PC-9 (cell line): ENCODE measurements around the gene FGD4. TPM values are rescaled to one million over a fixed set of nuclear protein-coding genes. Genes with fewer than 3 reads are reported as not detected.
"Not testable (repeated sequence)": the region's sequence is repeated elsewhere in the genome, so short reads cannot be mapped to it uniquely, and the experiment has no call there.

ENCODE experiments used
- BruUV-seq: library from RNA; stranded (reverse); fragments of 400-500 nt; replicated peaks from 2 replicates; lab custom pipeline; 2021; lab: Mats Ljungman, UMichigan
- CTCF ChIA-PET: fragments of 300-600 bp; sonication (Branson Sonifier 250); formaldehyde crosslinking; loops from one replicate; lab custom pipeline; 2022; ENCODE audit warnings: antibody characterized with exemption; lab: Charles Lee
- POLR2A ChIA-PET: fragments of 300-600 bp; sonication (Branson Sonifier 250); formaldehyde crosslinking; loops from one replicate; lab custom pipeline; 2022; ENCODE audit warnings: antibody characterized with exemption; ENCODE audit not compliant: unreplicated experiment; lab: Charles Lee
- DNase-seq, 2 experiments: peaks; one replicate each; pipeline versions ENCODE4 v3.0.0 to v3.0.0-alpha.2; 2015 to 2022; ENCODE audit warnings: mixed read lengths in 1 of 2
- H2AFZ ChIP-seq: fragments of 200-600 bp; sonication (generic); 2 replicates; pipeline ENCODE4 v1.8.1; 2017; ENCODE audit warnings: antibody characterized with exemption
- H3F3A ChIP-seq: fragments of 200-600 bp; sonication (generic); 2 replicates; pipeline ENCODE4 v1.8.1; 2017; ENCODE audit warnings: antibody characterized with exemption, mild to moderate bottlenecking, low read depth; ENCODE audit not compliant: insufficient read depth
- H3K27ac ChIP-seq: fragments of 200-600 bp; sonication (generic); 2 replicates; pipeline ENCODE4 v1.6.1; 2016; ENCODE audit warnings: mixed run types
- H3K27me3 ChIP-seq: fragments of 200-600 bp; sonication (generic); 2 replicates; pipeline ENCODE4 v1.6.1; 2016; ENCODE audit warnings: low read depth, mixed run types; ENCODE audit not compliant: insufficient read depth
- H3K36me3 ChIP-seq: fragments of 200-600 bp; sonication (generic); 2 replicates; pipeline ENCODE4 v1.6.1; 2016; ENCODE audit warnings: low read depth, mixed run types
- H3K4me1 ChIP-seq: fragments of 200-600 bp; sonication (generic); replicated peaks from 2 replicates; pipeline ENCODE4 v1.6.1; 2016; ENCODE audit warnings: mixed run types; ENCODE audit not compliant: insufficient read depth
- H3K4me2 ChIP-seq: fragments of 200-600 bp; sonication (generic); 2 replicates; pipeline ENCODE4 v1.6.1; 2017; ENCODE audit warnings: mixed run types
- H3K4me3 ChIP-seq: fragments of 200-600 bp; sonication (generic); 2 replicates; pipeline ENCODE4 v1.6.1; 2016; ENCODE audit warnings: mixed run types
- H3K79me2 ChIP-seq: fragments of 200-600 bp; sonication (generic); 2 replicates; pipeline ENCODE4 v1.6.1; 2017; ENCODE audit warnings: low read depth, mixed run types
- H3K9me2 ChIP-seq: fragments of 200-600 bp; sonication (generic); 2 replicates; pipeline ENCODE4 v1.8.1; 2017; ENCODE audit warnings: mild to moderate bottlenecking; ENCODE audit not compliant: insufficient read depth
- H3K9me3 ChIP-seq: fragments of 200-600 bp; sonication (generic); 2 replicates; pipeline ENCODE4 v1.8.1; 2016; ENCODE audit warnings: low read depth; ENCODE audit not compliant: insufficient read depth
- H4K20me1 ChIP-seq: fragments of 200-600 bp; sonication (generic); 2 replicates; pipeline ENCODE4 v1.8.1; 2017; ENCODE audit not compliant: insufficient read depth
- CTCF ChIP-seq: fragments of 200-600 bp; sonication (generic); conservative IDR thresholded peaks from 2 replicates; pipeline ENCODE4 v1.6.1; 2017; ENCODE audit warnings: mixed run types, antibody characterized with exemption, mild to moderate bottlenecking, moderate library complexity
- EZH2 ChIP-seq: fragments of 200-600 bp; sonication (generic); IDR thresholded peaks from 2 replicates; pipeline ENCODE4 v1.8.0; 2017; ENCODE audit warnings: antibody characterized with exemption, low read depth
- intact Hi-C: fragments of 100-400 bp; cut with micrococcal nuclease; formaldehyde crosslinking; loops from one replicate; pipeline ENCODE4 v1.10.0; 2022; ENCODE audit not compliant: unreplicated experiment
- total RNA-seq: library from RNA; stranded (reverse); gene quantifications from 2 replicates; pipeline ENCODE4 v1.2.3, GENCODE V29; 2021

Gene FGD4
- total RNA-seq, 1 experiment from 2014 or later, result 28.3 TPM

DNA sequence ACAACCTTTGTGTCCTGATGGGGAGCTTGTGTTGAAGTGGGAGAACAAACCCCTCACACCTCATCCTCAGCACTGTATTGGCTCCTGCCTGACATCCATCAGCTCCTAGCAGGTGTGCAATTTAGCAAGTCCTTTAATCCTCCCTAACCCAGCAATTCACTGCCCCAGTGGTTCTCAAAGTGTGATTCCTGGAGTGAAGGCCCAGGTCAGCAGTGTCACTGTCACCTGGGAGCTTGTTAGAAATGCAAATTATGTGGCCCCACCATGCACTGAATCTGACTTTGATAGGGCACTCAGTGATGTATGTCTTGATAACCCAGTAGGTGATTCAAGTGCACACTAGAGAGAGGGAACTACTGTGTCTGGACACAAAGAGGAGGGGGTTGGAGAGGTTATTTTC, 133.6 kb downstream of the FGD4 start:
- H3K4me2 ChIP-seq, result no peak overlapping the region
- no peak overlapping the region for H3K27ac ChIP-seq
- no peaks in the 10 kb centered on the region for H3K9me2 ChIP-seq
- ChIA-PET POLR2A (no interaction called here), CTCF (no interaction called here)
- H3K79me2 ChIP-seq, result no peaks in the 10 kb centered on the region; the same call in 1 of the 2 replicates
- no TSS peak for BruUV-seq
- H3K4me1 ChIP-seq, result peaks cover 11% of the 10 kb centered on the region; the same call in 1 of the 2 replicates
- no peak for DNase-seq
- H3K9me3 ChIP-seq, result no peaks in the 10 kb centered on the region
- intact Hi-C loops, result no loop called here
- peaks cover 13% of the 10 kb centered on the region; the same call in 1 of the 2 replicates for H3F3A ChIP-seq
- H3K4me3 ChIP-seq, result no peak overlapping the region
- H3K36me3 ChIP-seq, result no peaks in the 10 kb centered on the region
- TF ChIP-seq CTCF (no peak), EZH2 (no peak)
- H3K27me3 ChIP-seq, result no peaks in the 10 kb centered on the region
- H2AFZ ChIP-seq, result no peak overlapping the region
- no peaks in the 10 kb centered on the region; the same call in 1 of the 2 replicates for H4K20me1 ChIP-seq

DNA sequence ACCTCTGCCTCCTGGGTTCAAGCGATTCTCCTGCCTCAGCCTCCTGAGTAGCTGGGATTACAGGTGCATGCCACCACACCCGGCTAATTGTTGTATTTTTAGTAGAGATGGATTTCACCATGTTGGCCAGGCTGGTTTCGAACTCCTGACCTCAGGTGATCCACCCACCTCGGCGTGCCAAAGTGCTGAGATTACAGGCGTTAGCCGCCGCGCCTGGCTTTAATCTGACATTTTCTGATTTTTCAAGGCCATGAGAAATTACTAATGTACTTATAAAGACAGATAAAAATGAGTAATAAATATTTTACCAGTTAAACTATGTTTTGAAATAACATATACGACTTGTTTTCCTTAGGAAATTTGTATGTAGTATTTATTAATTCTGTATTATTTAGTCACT, 134.1 kb downstream of the FGD4 start:
- intact Hi-C loops, BruUV-seq: not testable (repeated sequence)

DNA sequence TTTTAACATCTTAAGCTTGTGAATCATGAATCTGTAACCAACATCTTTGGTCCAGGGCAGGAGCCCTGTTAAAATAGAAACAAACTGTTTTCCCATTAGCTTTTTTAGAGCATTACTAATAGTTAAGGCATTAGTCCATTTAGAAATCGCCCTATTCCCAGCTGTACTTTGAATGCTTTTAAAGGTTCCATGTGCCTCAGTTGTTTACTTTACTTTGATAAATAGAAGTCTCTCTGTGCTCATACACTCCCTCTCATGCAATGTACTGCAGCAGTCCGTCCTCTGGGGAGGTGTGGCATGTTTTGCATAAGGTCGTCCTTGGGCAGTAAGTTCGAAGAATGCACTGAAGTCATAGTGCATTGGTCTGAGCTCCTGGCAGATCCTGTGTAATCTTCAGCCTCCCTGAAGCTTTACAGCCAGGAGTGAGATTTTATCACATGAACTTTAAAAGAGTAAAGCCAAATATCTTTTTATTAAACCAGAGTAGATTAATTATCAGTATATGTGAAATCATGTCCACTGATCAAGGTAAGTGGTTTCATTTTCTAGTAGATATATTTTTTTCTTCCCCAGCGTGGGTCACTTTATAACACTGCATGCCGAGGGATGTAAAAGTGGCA, 134.7 kb downstream of the FGD4 start:
- CTCF ChIA-PET, result interaction anchor here (1.1 kb wide), 1 partner anchor 34 kb away, joined by 4 read pairs; no protein-coding TSS in a partner anchor
- no peak for TF ChIP-seq CTCF
- TF ChIP-seq EZH2, result no peak
- POLR2A ChIA-PET, result interaction anchor here (0.5 kb wide), 1 partner anchor 20 kb away, joined by 3 read pairs; no protein-coding TSS in a partner anchor
- peak; percentile 53 to 62 for DNase-seq
- H3K36me3 ChIP-seq, result no peaks in the 10 kb centered on the region
- no peaks in the 10 kb centered on the region; the same call in 1 of the 2 replicates for H3K79me2 ChIP-seq
- H3K4me2 ChIP-seq, result peak overlapping the region; percentile 19; the same call in 1 of the 2 replicates
- no peak overlapping the region for H2AFZ ChIP-seq
- no peak overlapping the region for H3K4me3 ChIP-seq
- H3K27me3 ChIP-seq, result no peaks in the 10 kb centered on the region
- BruUV-seq, result no TSS peak
- peaks cover 13% of the 10 kb centered on the region; the same call in 1 of the 2 replicates for H3F3A ChIP-seq
- H4K20me1 ChIP-seq, result no peaks in the 10 kb centered on the region; the same call in 1 of the 2 replicates
- H3K9me3 ChIP-seq, result no peaks in the 10 kb centered on the region
- peaks cover 11% of the 10 kb centered on the region; the same call in 1 of the 2 replicates for H3K4me1 ChIP-seq
- intact Hi-C loops, result no loop called here
- H3K27ac ChIP-seq, result no peak overlapping the region
- H3K9me2 ChIP-seq, result no peaks in the 10 kb centered on the region

More for the DNA sequence above, 134.1 kb downstream of the FGD4 start:
- H3F3A ChIP-seq, result peaks cover 13% of the 10 kb centered on the region; the same call in 1 of the 2 replicates
- H2AFZ ChIP-seq, POLR2A ChIA-PET, DNase-seq, H3K9me2 ChIP-seq, H3K4me3 ChIP-seq, H3K79me2 ChIP-seq, H3K36me3 ChIP-seq, H3K27me3 ChIP-seq, H3K9me3 ChIP-seq, H4K20me1 ChIP-seq, H3K27ac ChIP-seq, CTCF ChIA-PET, H3K4me2 ChIP-seq: not testable (repeated sequence)
- peaks cover 11% of the 10 kb centered on the region; the same call in 1 of the 2 replicates for H3K4me1 ChIP-seq
